NB4 (cell line): ENCODE measurements around the gene POU3F1.
A peak's percentile ranks its signal among the peaks of the same experiment; 100 is the strongest.

ENCODE experiments used
- DNase-seq: peaks from one replicate; pipeline ENCODE4 v3.0.0; 2010; ENCODE audit warnings: low read depth
- H3K4me3 ChIP-seq: one replicate; pipeline ENCODE4 v1.5.1; 2011; ENCODE audit warnings: mild to moderate bottlenecking, low read depth, low read length, moderate library complexity
- CTCF ChIP-seq: IDR thresholded peaks from one replicate; pipeline ENCODE4 v1.5.1; 2012; ENCODE audit warnings: low read depth, low read length
- MAX ChIP-seq: IDR thresholded peaks from 2 replicates; pipeline ENCODE4 v1.6.1; 2011; ENCODE audit warnings: low read depth, low read length
- MYC ChIP-seq: IDR thresholded peaks from 2 replicates; pipeline ENCODE4 v1.6.1; 2011; ENCODE audit warnings: low read depth, low read length
- POLR2A ChIP-seq: IDR thresholded peaks from 2 replicates; pipeline ENCODE4 v1.6.1; 2011; ENCODE audit warnings: mild to moderate bottlenecking; ENCODE audit not compliant: insufficient read length; ENCODE audit errors: extremely low read depth

The POU3F1 gene

GRCh38 chr1:38071312-38072256 lies 25.0 kb upstream of the POU3F1 start:
- H3K4me3 ChIP-seq: no peak overlapping the region
- TF ChIP-seq CTCF (peak; percentile 49), MAX (no peak)
- peak; percentile 41 for DNase-seq

GRCh38 chr1:38068980-38069340 lies 22.4 kb upstream of the POU3F1 start:
- H3K4me3 ChIP-seq: no peak overlapping the region
- TF ChIP-seq CTCF: no peak
- no peak for TF ChIP-seq POLR2A
- DNase-seq: no peak

GRCh38 chr1:38068220-38068979 lies 21.8 kb upstream of the POU3F1 start:
- DNase-seq: no peak

GRCh38 chr1:38064197-38064903 lies 17.8 kb upstream of the POU3F1 start:
- H3K4me3 ChIP-seq: no peak overlapping the region
- TF ChIP-seq MYC: no peak
- TF ChIP-seq POLR2A: no peak
- no peak for TF ChIP-seq MAX
- TF ChIP-seq CTCF: no peak
- DNase-seq: no peak

More at GRCh38 chr1:38068220-38068979, 21.8 kb upstream of the POU3F1 start:
- H3K4me3 ChIP-seq: no peak overlapping the region
- no peak for TF ChIP-seq CTCF
- TF ChIP-seq MYC: no peak
- no peak for TF ChIP-seq MAX
- TF ChIP-seq POLR2A: no peak

- no peak for TF ChIP-seq MYC
- no peak for TF ChIP-seq CTCF
- no peak for TF ChIP-seq POLR2A
- no peak for TF ChIP-seq MAX
- H3K4me3 ChIP-seq: no peak overlapping the region
- DNase-seq: no peak
These were observed 17.0 kb upstream of the POU3F1 start for GRCh38 chr1:38063616-38064015.
